ENCODE data around the gene HSH2D.
A peak's percentile ranks its signal among the peaks of the same experiment; 100 is the strongest.
"Not testable (repeated sequence)": the region's sequence is repeated elsewhere in the genome, so short reads cannot be mapped to it uniquely, and the experiment has no call there.

HSH2D gene

DNA sequence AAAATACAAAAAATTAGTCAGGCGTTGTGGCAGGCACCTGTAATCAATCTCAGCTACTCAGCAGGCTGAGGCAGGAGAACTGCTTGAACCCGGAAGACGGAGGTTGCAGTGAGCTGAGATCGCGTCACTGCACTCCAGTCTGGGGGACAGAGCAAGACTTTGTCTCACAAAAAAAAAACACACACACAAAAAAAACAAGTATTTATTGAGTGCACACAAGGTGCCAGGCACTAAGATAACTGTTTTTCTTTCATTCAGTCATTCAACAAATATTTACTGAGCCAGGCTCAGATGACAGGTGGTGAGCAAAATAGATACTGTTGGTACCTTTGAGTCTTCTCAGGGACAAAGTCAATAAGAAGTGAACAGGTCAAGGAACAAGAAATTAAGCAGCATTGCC lies 23.6 kb downstream of the HSH2D start:
- TF ChIP-seq, protein P1, sequence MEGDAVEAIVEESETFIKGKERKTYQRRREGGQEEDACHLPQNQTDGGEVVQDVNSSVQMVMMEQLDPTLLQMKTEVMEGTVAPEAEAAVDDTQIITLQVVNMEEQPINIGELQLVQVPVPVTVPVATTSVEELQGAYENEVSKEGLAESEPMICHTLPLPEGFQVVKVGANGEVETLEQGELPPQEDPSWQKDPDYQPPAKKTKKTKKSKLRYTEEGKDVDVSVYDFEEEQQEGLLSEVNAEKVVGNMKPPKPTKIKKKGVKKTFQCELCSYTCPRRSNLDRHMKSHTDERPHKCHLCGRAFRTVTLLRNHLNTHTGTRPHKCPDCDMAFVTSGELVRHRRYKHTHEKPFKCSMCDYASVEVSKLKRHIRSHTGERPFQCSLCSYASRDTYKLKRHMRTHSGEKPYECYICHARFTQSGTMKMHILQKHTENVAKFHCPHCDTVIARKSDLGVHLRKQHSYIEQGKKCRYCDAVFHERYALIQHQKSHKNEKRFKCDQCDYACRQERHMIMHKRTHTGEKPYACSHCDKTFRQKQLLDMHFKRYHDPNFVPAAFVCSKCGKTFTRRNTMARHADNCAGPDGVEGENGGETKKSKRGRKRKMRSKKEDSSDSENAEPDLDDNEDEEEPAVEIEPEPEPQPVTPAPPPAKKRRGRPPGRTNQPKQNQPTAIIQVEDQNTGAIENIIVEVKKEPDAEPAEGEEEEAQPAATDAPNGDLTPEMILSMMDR (conservative IDR thresholded peaks at IDR 0.05; ENCODE audit: low read depth): no peak
- CTCF ChIA-PET: interaction anchor here (0.7 kb wide), 1 partner anchor 126 kb away, joined by 3 read pairs; no protein-coding TSS in a partner anchor
- H3K27ac ChIP-seq: no peak overlapping the region
- no peak for DNase-seq (ENCODE audit: low spot score)
- POLR2A ChIA-PET (ENCODE audit: low non-redundant PET): no interaction called here

DNA sequence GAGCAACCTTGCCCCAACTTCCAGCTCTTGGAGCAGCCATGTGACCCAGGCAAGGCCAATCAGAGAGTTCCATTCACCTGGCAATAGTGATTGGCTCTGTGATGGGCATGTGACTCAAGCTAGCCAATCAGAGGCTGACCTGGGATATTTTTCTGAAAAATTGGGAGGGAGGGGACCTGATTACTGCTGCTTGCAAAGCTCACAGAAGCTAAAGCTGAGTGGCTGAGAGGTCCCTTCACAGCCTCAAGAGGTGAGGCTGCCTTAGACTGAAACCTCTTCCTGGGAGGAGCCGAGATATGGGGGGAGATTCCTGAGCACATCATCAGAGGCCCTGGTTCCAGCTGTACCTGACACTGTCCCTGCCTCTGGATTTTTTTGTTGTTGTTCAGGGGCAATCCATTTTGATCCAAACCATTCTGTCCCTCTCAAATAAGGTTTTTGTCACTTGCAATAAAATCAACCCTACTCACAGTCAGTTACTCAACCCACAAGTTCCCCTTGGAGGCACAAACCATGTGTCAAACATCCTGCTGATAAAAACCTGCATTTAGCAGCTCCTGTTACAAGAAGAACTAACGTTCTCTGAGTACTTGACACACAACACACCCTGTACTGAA lies 25.1 kb downstream of the HSH2D start:
- TF ChIP-seq, protein P1 (conservative IDR thresholded peaks at IDR 0.05; ENCODE audit: low read depth): no peak
- ChIA-PET POLR2A (ENCODE audit: low non-redundant PET) (no interaction called here), CTCF (interaction anchor here (0.6 to 2.0 kb wide), 2 partner anchors 17 to 731 kb away, joined by 4 read pairs; partner anchors contain the start of gene FAM32A)
- H3K27ac ChIP-seq: no peak overlapping the region
- DNase-seq (ENCODE audit: low spot score): peak; percentile 15

DNA sequence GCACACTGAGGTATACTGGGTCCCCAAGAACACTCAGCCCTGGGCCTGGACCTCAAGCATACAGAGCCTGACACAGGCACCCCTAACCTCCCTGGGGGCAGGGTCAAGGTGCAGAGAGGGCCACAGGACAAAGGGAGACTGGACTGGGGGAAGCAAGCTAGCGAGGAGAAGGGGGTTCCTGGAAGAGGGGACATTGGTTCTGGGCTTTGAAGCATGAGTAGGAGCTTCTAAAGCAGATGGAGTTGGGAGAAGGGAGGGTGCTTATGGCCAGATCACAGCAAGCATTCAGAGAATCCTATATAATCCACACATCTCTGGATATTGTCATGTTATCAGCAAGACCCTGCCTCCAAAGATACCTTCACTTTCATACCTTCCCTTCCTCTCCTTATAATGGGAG lies 26.6 kb downstream of the HSH2D start:
- no peak overlapping the region for H3K27ac ChIP-seq
- DNase-seq (ENCODE audit: low spot score): no peak
- ChIA-PET POLR2A (ENCODE audit: low non-redundant PET) (no interaction called here), CTCF (interaction anchor here (1.2 kb wide), 1 partner anchor 129 kb away, joined by 6 read pairs; no protein-coding TSS in a partner anchor)
- TF ChIP-seq, protein P1 (conservative IDR thresholded peaks at IDR 0.05; ENCODE audit: low read depth): no peak

DNA sequence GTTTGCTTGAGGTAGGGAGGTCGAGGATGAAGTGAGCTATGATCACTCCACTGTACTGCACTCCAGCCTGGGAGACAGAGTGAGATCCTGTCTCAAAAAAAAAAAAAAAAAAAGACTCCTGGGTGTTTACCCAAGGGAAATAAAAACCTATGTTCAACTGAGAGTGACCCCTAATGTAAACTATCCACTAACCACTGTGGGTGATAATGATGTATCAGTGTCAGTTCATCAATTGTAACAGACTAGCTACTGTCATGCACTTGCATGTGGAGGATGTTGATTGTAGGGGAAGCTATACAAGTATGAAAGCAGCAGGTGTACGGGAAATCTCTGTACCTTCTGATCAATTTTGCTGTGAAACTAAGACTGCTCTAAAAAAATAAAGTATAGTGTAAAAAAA lies 32.5 kb downstream of the HSH2D start:
- CTCF ChIA-PET: no interaction called here
- POLR2A ChIA-PET (ENCODE audit: low non-redundant PET): interaction anchor here (0.5 kb wide), 1 partner anchor 24 kb away, joined by 3 read pairs; no protein-coding TSS in a partner anchor
- TF ChIP-seq, protein P1 (conservative IDR thresholded peaks at IDR 0.05; ENCODE audit: low read depth): no peak

DNA sequence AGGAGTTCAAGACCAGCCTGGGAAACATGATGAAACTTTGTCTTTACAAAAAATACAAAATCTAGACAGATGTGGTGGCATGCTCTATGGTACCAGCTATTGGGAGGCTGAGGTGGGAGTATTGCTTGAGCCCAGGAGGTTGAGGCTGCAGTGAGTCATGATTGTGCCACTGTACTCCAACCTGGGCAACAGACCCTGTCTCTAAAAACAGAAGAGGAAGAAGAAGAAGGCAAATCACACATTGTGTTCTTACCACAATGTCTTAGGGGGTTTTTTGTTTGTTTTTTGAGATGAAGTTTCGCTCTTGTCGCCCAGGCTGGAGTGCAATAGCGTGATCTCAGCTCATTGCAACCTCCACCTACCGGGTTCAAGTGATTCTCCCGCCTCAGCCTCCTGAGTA lies 35.4 kb downstream of the HSH2D start:
- H3K27ac ChIP-seq; POLR2A ChIA-PET (ENCODE audit: low non-redundant PET); CTCF ChIA-PET; DNase-seq (ENCODE audit: low spot score): not testable (repeated sequence)

More for the DNA sequence above, 32.5 kb downstream of the HSH2D start:
- no peak overlapping the region for H3K27ac ChIP-seq
- DNase-seq (ENCODE audit: low spot score): no peak

DNA sequence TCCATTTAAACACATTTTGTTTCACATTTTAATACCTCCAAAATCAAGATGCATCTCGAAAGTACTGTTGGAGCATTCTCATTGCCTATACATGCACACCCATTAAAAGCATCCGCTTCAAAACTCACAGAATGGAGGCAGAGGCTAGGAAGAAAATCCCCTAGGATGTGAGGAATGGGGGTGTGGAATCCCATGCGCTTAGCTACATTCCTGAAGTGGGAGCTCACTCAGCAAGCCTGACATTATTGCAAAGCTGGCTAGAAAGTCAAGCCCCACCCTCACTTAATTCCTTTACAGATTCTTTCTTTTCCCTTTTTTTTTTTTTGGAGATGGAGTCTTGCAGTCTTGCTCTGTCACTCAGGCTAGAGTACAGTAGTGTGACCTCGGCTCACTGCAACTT lies 37.1 kb downstream of the HSH2D start:
- CTCF ChIA-PET: interaction anchor here (0.6 to 2.1 kb wide), 5 partner anchors 8 to 552 kb away, joined by 3 to 6 read pairs (median 3); no protein-coding TSS in a partner anchor
- H3K27ac ChIP-seq: peak overlapping the region; percentile 69
- POLR2A ChIA-PET (ENCODE audit: low non-redundant PET): no interaction called here
- TF ChIP-seq, protein P1 (conservative IDR thresholded peaks at IDR 0.05; ENCODE audit: low read depth): no peak
- DNase-seq (ENCODE audit: low spot score): peak; percentile 80

DNA sequence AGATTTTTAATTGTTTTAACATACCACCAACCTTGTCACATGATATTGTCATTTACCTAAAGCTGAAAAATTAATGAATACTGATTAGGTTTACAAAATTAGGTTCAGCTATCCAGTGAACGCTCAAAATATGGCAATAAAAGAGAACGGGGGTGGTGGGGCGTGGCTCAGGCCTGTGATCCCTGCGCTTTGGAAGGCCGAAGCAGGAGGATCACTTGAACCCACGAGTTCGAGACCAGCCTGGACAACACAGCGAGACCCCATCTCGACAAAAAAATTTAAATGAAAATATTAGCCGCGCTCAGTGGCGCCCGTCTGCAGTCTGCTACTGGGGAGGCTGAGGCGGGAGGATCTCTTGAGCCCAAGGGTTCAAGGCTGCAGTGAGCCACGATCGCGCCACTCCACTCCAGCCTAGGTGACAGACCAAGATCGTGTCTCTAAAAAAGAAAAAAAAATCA lies 41.2 kb downstream of the HSH2D start:
- H3K27ac ChIP-seq: peak overlapping the region; percentile 71
- DNase-seq (ENCODE audit: low spot score): no peak
- CTCF ChIA-PET: interaction anchor here (0.9 to 1.0 kb wide), 2 partner anchors 143 to 233 kb away, joined by 3 to 4 read pairs; no protein-coding TSS in a partner anchor
- TF ChIP-seq, protein P1 (conservative IDR thresholded peaks at IDR 0.05; ENCODE audit: low read depth): no peak
- POLR2A ChIA-PET (ENCODE audit: low non-redundant PET): interaction anchor here (0.5 to 1.0 kb wide), 4 partner anchors 10 to 178 kb away, joined by 3 to 4 read pairs (median 4); partner anchors contain the start of gene AP1M1
